H9 (cell line): ENCODE results near the gene FRAS1. TPM values are rescaled to one million over a fixed set of nuclear protein-coding genes. Genes with fewer than 3 reads are reported as not detected.

ENCODE experiments used
- DNase-seq: peaks from one replicate; pipeline ENCODE4 v3.0.0-alpha.2; 2017
- H2AFZ ChIP-seq: one replicate; pipeline ENCODE4 v1.6.1; 2013; ENCODE audit warnings: mild to moderate bottlenecking, low read length, control low read depth, moderate library complexity
- H2AK5ac ChIP-seq: 2 replicates; pipeline ENCODE4 v1.6.1; 2013; ENCODE audit warnings: low read length, control low read depth, mixed read lengths; ENCODE audit not compliant: insufficient read length
- H2BK120ac ChIP-seq: one replicate; pipeline ENCODE4 v1.6.1; 2013; ENCODE audit warnings: low read depth, mild to moderate bottlenecking, low read length, control low read depth, inconsistent platforms; ENCODE audit not compliant: poor library complexity, severe bottlenecking
- H2BK12ac ChIP-seq: 2 replicates; pipeline ENCODE4 v1.6.1; 2013; ENCODE audit warnings: low read length, control low read depth, mixed read lengths, low read depth; ENCODE audit not compliant: insufficient read length
- H2BK15ac ChIP-seq: 2 replicates; pipeline ENCODE4 v1.6.1; 2013; ENCODE audit warnings: low read depth, low read length, control low read depth
- H2BK20ac ChIP-seq: one replicate; pipeline ENCODE4 v1.6.1; 2013; ENCODE audit warnings: low read depth, mild to moderate bottlenecking, low read length, control low read depth, inconsistent platforms; ENCODE audit not compliant: poor library complexity, severe bottlenecking
- H2BK5ac ChIP-seq: 2 replicates; pipeline ENCODE4 v1.6.1; 2013; ENCODE audit warnings: low read length, control low read depth, mixed read lengths; ENCODE audit not compliant: insufficient read length
- H3K14ac ChIP-seq: 2 replicates; pipeline ENCODE4 v1.6.1; 2013; ENCODE audit warnings: low read length, control low read depth; ENCODE audit not compliant: insufficient read depth
- H3K18ac ChIP-seq: 2 replicates; pipeline ENCODE4 v1.6.1; 2013; ENCODE audit warnings: low read depth, mild to moderate bottlenecking, mixed read lengths, low read length, control low read depth; ENCODE audit not compliant: insufficient read length
- H3K23ac ChIP-seq: 2 replicates; pipeline ENCODE4 v1.6.1; 2013; ENCODE audit warnings: low read length, control low read depth, mixed read lengths, low read depth; ENCODE audit not compliant: insufficient read length
- H3K23me2 ChIP-seq: 2 replicates; pipeline ENCODE4 v1.6.1; 2013; ENCODE audit warnings: low read depth, mild to moderate bottlenecking, mixed read lengths, low read length, control low read depth; ENCODE audit not compliant: insufficient read length, poor library complexity, severe bottlenecking
- H3K27ac ChIP-seq: 2 replicates; pipeline ENCODE4 v1.5.1; 2013; ENCODE audit warnings: low read length, control low read depth, mixed read lengths, low read depth; ENCODE audit not compliant: insufficient read length
- H3K27me3 ChIP-seq: 2 replicates; pipeline ENCODE4 v1.6.1; 2013; ENCODE audit warnings: low read length, control low read depth, inconsistent platforms; ENCODE audit not compliant: insufficient read depth
- H3K4ac ChIP-seq: 2 replicates; pipeline ENCODE4 v1.6.1; 2013; ENCODE audit warnings: low read depth, mild to moderate bottlenecking, control low read depth, inconsistent platforms, low read length, moderate library complexity
- H3K4me1 ChIP-seq: 2 replicates; pipeline ENCODE4 v1.6.1; 2013; ENCODE audit warnings: low read length, control low read depth, inconsistent platforms; ENCODE audit not compliant: insufficient read depth
- H3K4me2 ChIP-seq: 2 replicates; pipeline ENCODE4 v1.6.1; 2013; ENCODE audit warnings: low read length, control low read depth, mixed read lengths; ENCODE audit not compliant: insufficient read length, insufficient read depth
- H3K56ac ChIP-seq: 2 replicates; pipeline ENCODE4 v1.6.1; 2013; ENCODE audit warnings: low read depth, mild to moderate bottlenecking, mixed read lengths, low read length, control low read depth; ENCODE audit not compliant: insufficient read length
- H3K79me1 ChIP-seq: 2 replicates; pipeline ENCODE4 v1.6.1; 2013; ENCODE audit warnings: low read depth, mild to moderate bottlenecking, moderate library complexity, low read length, control low read depth, inconsistent platforms; ENCODE audit not compliant: insufficient read depth, poor library complexity, severe bottlenecking
- H3K79me2 ChIP-seq: 2 replicates; pipeline ENCODE4 v1.6.1; 2013; ENCODE audit warnings: low read length, control low read depth, inconsistent platforms; ENCODE audit not compliant: insufficient read depth
- H3K9ac ChIP-seq: 2 replicates; pipeline ENCODE4 v1.6.1; 2013; ENCODE audit warnings: low read length, control low read depth, mixed read lengths; ENCODE audit not compliant: insufficient read length; ENCODE audit errors: extremely low read depth
- H3K9me3 ChIP-seq: one replicate; pipeline ENCODE4 v1.6.1; 2013; ENCODE audit warnings: low read depth, low read length, inconsistent platforms; ENCODE audit not compliant: control insufficient read depth
- H3T11ph ChIP-seq: one replicate; pipeline ENCODE4 v1.6.1; 2013; ENCODE audit warnings: mild to moderate bottlenecking, low read length, control low read depth, inconsistent platforms
- H4K20me1 ChIP-seq: one replicate; pipeline ENCODE4 v1.6.1; 2013; ENCODE audit not compliant: control insufficient read depth, insufficient read length, insufficient read depth
- H4K5ac ChIP-seq: 2 replicates; pipeline ENCODE4 v1.6.1; 2013; ENCODE audit warnings: low read depth, mild to moderate bottlenecking, mixed read lengths, low read length, control low read depth; ENCODE audit not compliant: insufficient read length
- H4K8ac ChIP-seq: replicated peaks from 2 replicates; pipeline ENCODE4 v1.6.1; 2013; ENCODE audit warnings: low read length, control low read depth, mixed read lengths, low read depth; ENCODE audit not compliant: insufficient read length
- H4K91ac ChIP-seq: 2 replicates; pipeline ENCODE4 v1.6.1; 2013; ENCODE audit warnings: low read depth, mild to moderate bottlenecking, moderate library complexity, mixed read lengths, low read length, control low read depth; ENCODE audit not compliant: insufficient read length
- H3K27ac Mint-ChIP-seq, 3 experiments: 2 replicates in 2 of 3; 3 replicates in 1 of 3; pipeline ENCODE4 v1.8.0; 2020 to 2021; ENCODE audit warnings: mixed read lengths in 3 of 3, mild to moderate bottlenecking in 1 of 3, moderate library complexity in 1 of 3
- H3K27me3 Mint-ChIP-seq: 2 replicates; pipeline ENCODE4 v1.8.0; 2021; ENCODE audit warnings: low read depth, mild to moderate bottlenecking, moderate library complexity, mixed read lengths
- H3K36me3 Mint-ChIP-seq, 3 experiments: 2 replicates in 2 of 3; 3 replicates in 1 of 3; pipeline ENCODE4 v1.8.0; 2020 to 2021; ENCODE audit warnings: low read depth in 3 of 3, mixed read lengths in 3 of 3; ENCODE audit not compliant: insufficient read depth in 1 of 3
- H3K4me1 Mint-ChIP-seq, 2 experiments: 2 replicates each; pipeline ENCODE4 v1.8.0; 2020; ENCODE audit warnings: mixed read lengths in 2 of 2
- H3K4me3 Mint-ChIP-seq, 2 experiments: 2 replicates in 1 of 2; 3 replicates in 1 of 2; pipeline ENCODE4 v1.8.0; 2020 to 2021; ENCODE audit warnings: mild to moderate bottlenecking in 2 of 2, mixed read lengths in 2 of 2, moderate library complexity in 1 of 2
- H3K9me3 Mint-ChIP-seq, 2 experiments: 2 replicates in 1 of 2; 3 replicates in 1 of 2; pipeline ENCODE4 v1.8.0; 2020; ENCODE audit warnings: mild to moderate bottlenecking in 2 of 2, mixed read lengths in 2 of 2, moderate library complexity in 1 of 2
- CTCF ChIP-seq: fragments of 200-600 bp; sonication (generic); conservative IDR thresholded peaks from 3 replicates; pipeline ENCODE4 v1.8.0; 2021; ENCODE audit warnings: antibody characterized with exemption, mild to moderate bottlenecking
- WGBS: extraction: QIAGEN DNeasy Blood & Tissue Kit; methylation state at CpG from one replicate; pipeline ENCODE4 v1.1.7; 2013; ENCODE audit warnings: missing lambda C conversion rate, low lambda C conversion rate, mixed read lengths; ENCODE audit not compliant: insufficient read length; ENCODE audit errors: extremely low coverage; 5-methylcytosine and 5-hydroxymethylcytosine counted together
- total RNA-seq: library from RNA; stranded (reverse); gene quantifications from 2 replicates; pipeline ENCODE4 v1.2.1, GENCODE V29; 2021

The FRAS1 gene
- total RNA-seq, 1 experiment from 2014 or later: 58.5 TPM

DNA sequence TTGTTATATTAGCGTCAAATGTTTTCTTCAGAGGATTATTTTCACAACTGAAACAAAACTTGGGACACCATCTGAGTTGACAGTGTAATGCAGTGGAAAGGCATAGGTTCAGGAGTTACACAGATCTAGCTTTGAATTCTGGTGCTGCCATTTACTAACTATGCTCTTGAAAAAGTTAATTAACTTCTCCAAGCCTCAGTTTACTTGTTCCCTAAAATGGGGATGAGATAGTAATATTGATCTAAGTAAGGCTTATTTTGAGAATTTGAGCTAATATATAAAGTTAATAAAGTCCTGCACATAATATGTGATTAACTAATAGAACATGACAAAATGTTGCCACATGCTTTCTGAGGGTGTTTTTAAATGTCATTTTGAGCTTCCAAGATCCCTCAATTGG is 112.6 kb downstream of the FRAS1 start:
- H3K79me2 ChIP-seq: peaks cover 10% of the 10 kb centered on the region; the same call in 1 of the 2 replicates
- H4K8ac ChIP-seq: no peak overlapping the region
- H4K5ac ChIP-seq: no peak overlapping the region
- H3K27ac ChIP-seq: no peak overlapping the region
- Mint-ChIP-seq H3K4me1 (peaks cover 47 to 61% of the 10 kb centered on the region in 2 experiments), H3K9me3 (no peaks in the 10 kb centered on the region), H3K4me3 (no peak overlapping the region), H3K36me3 (no peaks in the 10 kb centered on the region; a peak in 1 of 7 replicates), H3K27me3 (no peaks in the 10 kb centered on the region), H3K27ac (no peak overlapping the region)
- H3T11ph ChIP-seq: no peak overlapping the region
- no peak overlapping the region for H3K18ac ChIP-seq
- no peak overlapping the region for H4K91ac ChIP-seq
- H2AK5ac ChIP-seq: no peak overlapping the region
- no peak overlapping the region for H3K23ac ChIP-seq
- no peaks in the 10 kb centered on the region for H3K27me3 ChIP-seq
- no peaks in the 10 kb centered on the region for H3K9me3 ChIP-seq
- DNase-seq: no peak
- no peaks in the 10 kb centered on the region for H4K20me1 ChIP-seq
- H3K4ac ChIP-seq: no peak overlapping the region
- no peak for TF ChIP-seq CTCF
- H3K23me2 ChIP-seq: no peaks in the 10 kb centered on the region
- H2BK12ac ChIP-seq: no peak overlapping the region
- no peak overlapping the region for H2BK20ac ChIP-seq
- no CpG with 5 or more reads among the region's 1 CpG for WGBS
- H3K14ac ChIP-seq: no peak overlapping the region
- no peak overlapping the region for H2BK5ac ChIP-seq
- H2BK120ac ChIP-seq: no peak overlapping the region
- H3K4me1 ChIP-seq: peaks cover 10% of the 10 kb centered on the region
- no peak overlapping the region for H3K9ac ChIP-seq
- no peak overlapping the region for H3K4me2 ChIP-seq
- H2AFZ ChIP-seq: no peak overlapping the region
- H2BK15ac ChIP-seq: no peak overlapping the region
- peaks cover 5% of the 10 kb centered on the region for H3K79me1 ChIP-seq
- H3K56ac ChIP-seq: no peak overlapping the region
